WTC11 (cell line): ENCODE data around the gene PFKP. TPM values are rescaled to one million over a fixed set of nuclear protein-coding genes. Genes with fewer than 3 reads are reported as not detected.

Experiments
- ATAC-seq: fragments of 200-7000 bp; cut with Tn5 transposase; 2 replicates; pipeline ENCODE4 v1.10.0; 2021; ENCODE audit warnings: mild to moderate bottlenecking, moderate library complexity
- CTCF ChIA-PET: fragments of 300-600 bp; sonication (Branson Sonifier 250); formaldehyde crosslinking; loops from one replicate; lab custom pipeline; 2021; ENCODE audit warnings: antibody characterized with exemption; lab: Charles Lee
- POLR2A ChIA-PET: fragments of 350-600 bp; sonication (Branson Sonifier 250); formaldehyde crosslinking; loops from one replicate; lab custom pipeline; 2021; ENCODE audit warnings: antibody characterized with exemption; lab: Charles Lee
- DNase-seq: peaks from one replicate; pipeline ENCODE4 v3.0.0; 2021; ENCODE audit warnings: low spot score
- H3K27ac Mint-ChIP-seq: 2 replicates; pipeline ENCODE4 v1.8.0; 2021; ENCODE audit warnings: mixed read lengths
- H3K27me3 Mint-ChIP-seq: 2 replicates; pipeline ENCODE4 v1.8.0; 2021; ENCODE audit warnings: low read depth, mild to moderate bottlenecking, moderate library complexity, mixed read lengths
- H3K36me3 Mint-ChIP-seq: 2 replicates; pipeline ENCODE4 v1.8.0; 2021; ENCODE audit warnings: mixed read lengths
- H3K4me1 Mint-ChIP-seq: 2 replicates; pipeline ENCODE4 v1.8.0; 2022; ENCODE audit warnings: mixed read lengths
- H3K4me3 Mint-ChIP-seq: 2 replicates; pipeline ENCODE4 v1.8.0; 2021; ENCODE audit warnings: mild to moderate bottlenecking, moderate library complexity, mixed read lengths
- H3K9me3 Mint-ChIP-seq: 2 replicates; pipeline ENCODE4 v1.8.0; 2021; ENCODE audit warnings: mixed read lengths
- AR ChIP-seq: fragments of 250-450 bp; sonication (Bioruptor Pico); IDR thresholded peaks from 2 replicates; pipeline ENCODE4 v1.9.0; 2021; ENCODE audit warnings: mild to moderate bottlenecking
- ELF4 ChIP-seq: sonication (generic); formaldehyde crosslinking; IDR thresholded peaks from 2 replicates; pipeline ENCODE4 v1.8.1; 2022; ENCODE audit warnings: low read depth, mild to moderate bottlenecking, moderate library complexity, missing genetic modification reagents
- GTF2I ChIP-seq: fragments of 250-450 bp; sonication (Bioruptor Pico); conservative IDR thresholded peaks from 2 replicates; pipeline ENCODE4 v1.4.0; 2021; ENCODE audit warnings: mild to moderate bottlenecking
- IRF2 ChIP-seq: sonication (generic); formaldehyde crosslinking; IDR thresholded peaks from 2 replicates; pipeline ENCODE4 v1.8.0; 2022; ENCODE audit warnings: low read depth, missing genetic modification reagents, borderline replicate concordance
- MLX ChIP-seq: sonication (generic); formaldehyde crosslinking; IDR thresholded peaks from 2 replicates; pipeline ENCODE4 v1.8.1; 2023; ENCODE audit warnings: mild to moderate bottlenecking, missing genetic modification reagents, moderate library complexity
- NFYB ChIP-seq: sonication (generic); formaldehyde crosslinking; conservative IDR thresholded peaks from 2 replicates; pipeline ENCODE4 v1.8.0; 2022; ENCODE audit warnings: low read depth, missing genetic modification reagents
- RORB ChIP-seq: fragments of 250-450 bp; sonication (Bioruptor Pico); IDR thresholded peaks from 2 replicates; pipeline ENCODE4 v1.9.0; 2021; ENCODE audit warnings: mild to moderate bottlenecking
- TP53 ChIP-seq: sonication (generic); formaldehyde crosslinking; IDR thresholded peaks from 2 replicates; pipeline ENCODE4 v1.8.1; 2023; ENCODE audit warnings: mild to moderate bottlenecking, missing genetic modification reagents
- ZBTB21 ChIP-seq: sonication (generic); formaldehyde crosslinking; IDR thresholded peaks from 2 replicates; pipeline ENCODE4 v1.8.1; 2023; ENCODE audit warnings: mild to moderate bottlenecking, missing genetic modification reagents, borderline replicate concordance
- ZNF232 ChIP-seq: sonication (generic); formaldehyde crosslinking; IDR thresholded peaks from 2 replicates; pipeline ENCODE4 v1.8.0; 2022; ENCODE audit warnings: mild to moderate bottlenecking, missing genetic modification reagents
- ZNF281 ChIP-seq: sonication (generic); formaldehyde crosslinking; IDR thresholded peaks from 2 replicates; pipeline ENCODE4 v1.8.0; 2023; ENCODE audit warnings: mild to moderate bottlenecking, missing genetic modification reagents
- ZNF317 ChIP-seq: sonication (generic); formaldehyde crosslinking; IDR thresholded peaks from 2 replicates; pipeline ENCODE4 v1.8.1; 2023; ENCODE audit warnings: low read depth, mild to moderate bottlenecking, moderate library complexity, missing genetic modification reagents, borderline replicate concordance
- ZNF423 ChIP-seq: fragments of 250-450 bp; sonication (Bioruptor Pico); IDR thresholded peaks from 2 replicates; pipeline ENCODE4 v2.1.2; 2022; ENCODE audit warnings: mild to moderate bottlenecking, moderate library complexity
- ZNF532 ChIP-seq: fragments of 250-450 bp; sonication (Bioruptor Pico); IDR thresholded peaks from 2 replicates; pipeline ENCODE4 v1.9.0; 2021; ENCODE audit warnings: mild to moderate bottlenecking, borderline replicate concordance
- total RNA-seq: library from RNA; stranded (reverse); gene quantifications from 3 replicates; pipeline ENCODE4 v1.2.3, GENCODE V29; 2021
- TF ChIP-seq, protein P1 (sequence below): sonication (generic); formaldehyde crosslinking; conservative IDR thresholded peaks from 2 replicates; pipeline ENCODE4 v1.8.1; 2022; ENCODE audit warnings: mild to moderate bottlenecking, missing genetic modification reagents
- TF ChIP-seq, protein P2 (sequence below): sonication (generic); formaldehyde crosslinking; conservative IDR thresholded peaks from 2 replicates; pipeline ENCODE4 v1.8.1; 2023; ENCODE audit warnings: mild to moderate bottlenecking, low read depth, missing genetic modification reagents, moderate library complexity
- TF ChIP-seq, protein P3 (sequence below): sonication (generic); formaldehyde crosslinking; IDR thresholded peaks from 2 replicates; pipeline ENCODE4 v1.8.1; 2023; ENCODE audit warnings: mild to moderate bottlenecking, missing genetic modification reagents, moderate library complexity

Gene PFKP
- total RNA-seq, 1 experiment from 2014 or later = 127 TPM

- TF ChIP-seq ZBTB21 (no peak), ZNF232 (CRISPR knock-in tag) (no peak), IRF2 (CRISPR knock-in tag) (no peak), ZNF317 (no peak), AR (CRISPR knock-in tag) (no peak), GTF2I (CRISPR knock-in tag) (no peak)
- TF ChIP-seq, protein P1, sequence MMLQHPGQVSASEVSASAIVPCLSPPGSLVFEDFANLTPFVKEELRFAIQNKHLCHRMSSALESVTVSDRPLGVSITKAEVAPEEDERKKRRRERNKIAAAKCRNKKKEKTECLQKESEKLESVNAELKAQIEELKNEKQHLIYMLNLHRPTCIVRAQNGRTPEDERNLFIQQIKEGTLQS = no peak
- TF ChIP-seq, protein P2, sequence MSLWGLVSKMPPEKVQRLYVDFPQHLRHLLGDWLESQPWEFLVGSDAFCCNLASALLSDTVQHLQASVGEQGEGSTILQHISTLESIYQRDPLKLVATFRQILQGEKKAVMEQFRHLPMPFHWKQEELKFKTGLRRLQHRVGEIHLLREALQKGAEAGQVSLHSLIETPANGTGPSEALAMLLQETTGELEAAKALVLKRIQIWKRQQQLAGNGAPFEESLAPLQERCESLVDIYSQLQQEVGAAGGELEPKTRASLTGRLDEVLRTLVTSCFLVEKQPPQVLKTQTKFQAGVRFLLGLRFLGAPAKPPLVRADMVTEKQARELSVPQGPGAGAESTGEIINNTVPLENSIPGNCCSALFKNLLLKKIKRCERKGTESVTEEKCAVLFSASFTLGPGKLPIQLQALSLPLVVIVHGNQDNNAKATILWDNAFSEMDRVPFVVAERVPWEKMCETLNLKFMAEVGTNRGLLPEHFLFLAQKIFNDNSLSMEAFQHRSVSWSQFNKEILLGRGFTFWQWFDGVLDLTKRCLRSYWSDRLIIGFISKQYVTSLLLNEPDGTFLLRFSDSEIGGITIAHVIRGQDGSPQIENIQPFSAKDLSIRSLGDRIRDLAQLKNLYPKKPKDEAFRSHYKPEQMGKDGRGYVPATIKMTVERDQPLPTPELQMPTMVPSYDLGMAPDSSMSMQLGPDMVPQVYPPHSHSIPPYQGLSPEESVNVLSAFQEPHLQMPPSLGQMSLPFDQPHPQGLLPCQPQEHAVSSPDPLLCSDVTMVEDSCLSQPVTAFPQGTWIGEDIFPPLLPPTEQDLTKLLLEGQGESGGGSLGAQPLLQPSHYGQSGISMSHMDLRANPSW (CRISPR knock-in tag) = no peak
- TF ChIP-seq, all 79 proteins: peak for 0
These were observed 42.3 kb downstream of the PFKP start (continued) for GRCh38 chr10:3109633-3110032.

GRCh38 chr10:3110782-3111620 is 43.7 kb downstream of the PFKP start:
- ATAC-seq (no peak), DNase-seq (no peak)
- Mint-ChIP-seq H3K4me1 (no peaks in the 10 kb centered on the region), H3K4me3 (no peak overlapping the region), H3K36me3 (peaks cover 84% of the 10 kb centered on the region), H3K9me3 (peaks cover 4% of the 10 kb centered on the region; the same call in 1 of the 2 replicates), H3K27ac (peak overlapping the region; percentile 24), H3K27me3 (no peaks in the 10 kb centered on the region)
- ChIA-PET CTCF (no interaction called here), POLR2A (no interaction called here)
- no peak for TF ChIP-seq TP53 (CRISPR knock-in tag)
- TF ChIP-seq ZNF532 (CRISPR knock-in tag) = no peak
- TF ChIP-seq NFYB = 0 out of 2 replicates have a peak, but pooled peaks have one; percentile 6

DNA sequence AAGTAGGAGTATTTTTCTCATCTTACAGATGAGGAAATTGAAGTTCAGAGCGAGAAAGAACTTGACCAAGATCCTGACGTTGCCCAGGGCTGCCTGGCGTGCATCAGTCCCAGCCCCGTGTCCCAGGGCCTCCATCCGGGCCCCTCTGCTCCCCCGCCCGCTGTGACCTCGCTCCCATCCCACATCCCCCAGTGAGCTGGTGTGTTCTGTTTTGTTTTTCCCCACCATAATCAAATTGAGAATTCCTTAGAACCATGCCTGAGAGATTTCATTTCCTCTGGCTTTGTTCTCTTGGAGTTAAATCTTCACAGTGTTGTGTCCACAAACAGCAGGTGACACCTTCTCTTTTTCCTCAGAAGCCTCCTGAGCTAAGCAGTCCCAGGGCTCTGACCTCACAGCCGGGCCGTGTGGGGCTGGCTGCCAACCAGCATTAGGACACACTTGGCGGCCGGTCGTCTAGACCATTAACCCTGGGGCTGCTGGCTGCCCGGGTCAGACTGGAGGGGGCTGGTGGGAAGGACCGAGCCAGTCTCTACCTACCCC is 44.3 kb downstream of the PFKP start:
- H3K9me3 Mint-ChIP-seq = peaks cover 4% of the 10 kb centered on the region; the same call in 1 of the 2 replicates
- H3K4me1 Mint-ChIP-seq = no peaks in the 10 kb centered on the region
- H3K27me3 Mint-ChIP-seq = no peaks in the 10 kb centered on the region
- H3K36me3 Mint-ChIP-seq = peaks cover 91% of the 10 kb centered on the region
- POLR2A ChIA-PET = no interaction called here
- no peak for ATAC-seq
- CTCF ChIA-PET = no interaction called here
- no peak overlapping the region for H3K4me3 Mint-ChIP-seq
- DNase-seq = no peak
- H3K27ac Mint-ChIP-seq = no peak overlapping the region
- no peak for TF ChIP-seq MLX (CRISPR knock-in tag)
- TF ChIP-seq, protein P3, sequence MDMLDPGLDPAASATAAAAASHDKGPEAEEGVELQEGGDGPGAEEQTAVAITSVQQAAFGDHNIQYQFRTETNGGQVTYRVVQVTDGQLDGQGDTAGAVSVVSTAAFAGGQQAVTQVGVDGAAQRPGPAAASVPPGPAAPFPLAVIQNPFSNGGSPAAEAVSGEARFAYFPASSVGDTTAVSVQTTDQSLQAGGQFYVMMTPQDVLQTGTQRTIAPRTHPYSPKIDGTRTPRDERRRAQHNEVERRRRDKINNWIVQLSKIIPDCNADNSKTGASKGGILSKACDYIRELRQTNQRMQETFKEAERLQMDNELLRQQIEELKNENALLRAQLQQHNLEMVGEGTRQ (CRISPR knock-in tag) = no peak
- no peak for TF ChIP-seq ELF4
- no peak for TF ChIP-seq GTF2I (CRISPR knock-in tag)
- TF ChIP-seq RORB = no peak
- no peak for TF ChIP-seq ZNF281 (CRISPR knock-in tag)
- no peak for TF ChIP-seq ZNF423 (CRISPR knock-in tag)
